HG02678 (cell line): ENCODE data around the gene EPC1.
"Not testable (repeated sequence)": the region's sequence is repeated elsewhere in the genome, so short reads cannot be mapped to it uniquely, and the experiment has no call there.

Source experiments
- ATAC-seq: cut with Tn5 transposase; IDR thresholded peaks from one replicate; pipeline ENCODE4 v1.9.1; 2021; ENCODE audit warnings: mild to moderate bottlenecking, moderate library complexity; ENCODE audit not compliant: unreplicated experiment

The EPC1 gene

GRCh38 chr10:32346551-32347362 is at the start of gene EPC1:
TSS of gene EPC1 (minus strand) at chr10:32347158. CDS start at chr10:32346915, 243 bp downstream.
- ATAC-seq: peak; percentile 62

- no peak for ATAC-seq
Observed at GRCh38 chr10:32393911-32394310, 47.0 kb upstream of the EPC1 start.

GRCh38 chr10:32392284-32392683 is 45.3 kb upstream of the EPC1 start:
- not testable (repeated sequence) for ATAC-seq

- no peak for ATAC-seq
Observed at GRCh38 chr10:32390193-32390592, 43.2 kb upstream of the EPC1 start.

- ATAC-seq: no peak
Observed at GRCh38 chr10:32388258-32389027, 41.5 kb upstream of the EPC1 start.

- no peak for ATAC-seq
Observed at GRCh38 chr10:32386623-32387260, 39.8 kb upstream of the EPC1 start.

GRCh38 chr10:32384171-32384570 is 37.2 kb upstream of the EPC1 start:
- ATAC-seq: no peak

- no peak for ATAC-seq
Observed at GRCh38 chr10:32381165-32381564, 34.2 kb upstream of the EPC1 start.

GRCh38 chr10:32379950-32380551 is 33.1 kb upstream of the EPC1 start:
- ATAC-seq: no peak

- ATAC-seq: peak; percentile 32
Observed at GRCh38 chr10:32379318-32379949, 32.5 kb upstream of the EPC1 start.

GRCh38 chr10:32378363-32379317 is 31.7 kb upstream of the EPC1 start:
- peak; percentile 90 for ATAC-seq

- ATAC-seq: no peak
Observed at GRCh38 chr10:32377458-32378259, 30.7 kb upstream of the EPC1 start.

GRCh38 chr10:32376771-32377170 is 29.8 kb upstream of the EPC1 start:
- no peak for ATAC-seq

GRCh38 chr10:32376097-32376496 is 29.1 kb upstream of the EPC1 start:
- no peak for ATAC-seq

GRCh38 chr10:32375631-32376030 is 28.7 kb upstream of the EPC1 start:
- no peak for ATAC-seq

- no peak for ATAC-seq
Observed at GRCh38 chr10:32374605-32375004, 27.6 kb upstream of the EPC1 start.

- no peak for ATAC-seq
Observed at GRCh38 chr10:32373496-32373895, 26.5 kb upstream of the EPC1 start.

GRCh38 chr10:32373031-32373430 is 26.1 kb upstream of the EPC1 start:
- ATAC-seq: no peak
